NOMO-1 treated with DMSO at 0.1 percent for 48 hours (cell line): ENCODE measurements around the gene OAF.

Experiments used
- DNase-seq: peaks from one replicate; lab custom pipeline; 2025; ENCODE audit not compliant: unreplicated experiment; lab: John Stamatoyannopoulos, UW

OAF gene

GRCh38 chr11:120220747-120221037 lies 9.9 kb downstream of the OAF start:
- DNase-seq = no peak

GRCh38 chr11:120221115-120221752 lies 10.4 kb downstream of the OAF start:
- DNase-seq = no peak

- DNase-seq = no peak
These were observed 12.1 kb downstream of the OAF start for GRCh38 chr11:120222916-120223315.

- peak; percentile 3 for DNase-seq
These were observed 13.0 kb downstream of the OAF start for GRCh38 chr11:120223793-120224192.

- DNase-seq = no peak
These were observed 13.5 kb downstream of the OAF start for GRCh38 chr11:120224361-120224760.

- peak; percentile 61 for DNase-seq
These were observed 14.4 kb downstream of the OAF start for GRCh38 chr11:120224972-120225909.

- no peak for DNase-seq
These were observed 15.4 kb downstream of the OAF start for GRCh38 chr11:120226242-120226641.

- DNase-seq = no peak
These were observed 15.9 kb downstream of the OAF start for GRCh38 chr11:120226714-120227113.

- no peak for DNase-seq
These were observed 16.5 kb downstream of the OAF start for GRCh38 chr11:120227228-120227852.

GRCh38 chr11:120228794-120229384 lies 18.1 kb downstream of the OAF start:
- DNase-seq = no peak

GRCh38 chr11:120229451-120230424 lies 18.9 kb downstream of the OAF start:
- no peak for DNase-seq

- DNase-seq = no peak
These were observed 19.7 kb downstream of the OAF start for GRCh38 chr11:120230433-120231071.

GRCh38 chr11:120231963-120232362 lies 21.1 kb downstream of the OAF start:
- DNase-seq = no peak

- no peak for DNase-seq
These were observed 22.5 kb downstream of the OAF start for GRCh38 chr11:120233207-120233803.

GRCh38 chr11:120235024-120235628 lies 24.3 kb downstream of the OAF start:
- DNase-seq = peak; percentile 25

GRCh38 chr11:120236169-120237107 lies 25.6 kb downstream of the OAF start:
- DNase-seq = no peak

- DNase-seq = no peak
These were observed 28.3 kb downstream of the OAF start for GRCh38 chr11:120238968-120239620.
